Central memory CD8-positive, alpha-beta T cell (primary cell): ENCODE results near the gene SPRTN.

Source experiments
- ATAC-seq: fragments of 150-1000 bp; cut with Tn5 transposase; replicated peaks from 2 replicates; pipeline ENCODE4 v1.10.0; 2022; ENCODE audit warnings: mild to moderate bottlenecking, moderate FRiP score, moderate number of reproducible peaks; ENCODE audit not compliant: poor library complexity, severe bottlenecking; ENCODE audit errors: extremely low read depth
- DNase-seq, 2 donors: peaks; one replicate each; pipeline ENCODE4 v3.0.0; 2021; ENCODE audit warnings: low spot score in 2 of 2
- H3K27ac Mint-ChIP-seq: one replicate; pipeline ENCODE4 v1.8.0; 2022; ENCODE audit warnings: low read depth, mild to moderate bottlenecking, moderate library complexity, mixed read lengths
- H3K27me3 Mint-ChIP-seq: one replicate; pipeline ENCODE4 v1.8.0; 2022; ENCODE audit warnings: mixed read lengths
- H3K36me3 Mint-ChIP-seq: one replicate; pipeline ENCODE4 v1.8.0; 2022; ENCODE audit warnings: mild to moderate bottlenecking, moderate library complexity, mixed read lengths; ENCODE audit not compliant: insufficient read depth
- H3K4me1 Mint-ChIP-seq: one replicate; pipeline ENCODE4 v1.8.0; 2022; ENCODE audit warnings: mixed read lengths
- H3K4me3 Mint-ChIP-seq: one replicate; pipeline ENCODE4 v1.8.0; 2022; ENCODE audit warnings: mild to moderate bottlenecking, moderate library complexity, mixed read lengths
- H3K9me3 Mint-ChIP-seq: one replicate; pipeline ENCODE4 v1.8.0; 2022; ENCODE audit warnings: mixed read lengths

SPRTN gene

GRCh38 chr1:231338270-231339128 is at the start of gene SPRTN:
Gene SPRTN (plus strand): TSS chr1:231338293. CDS start chr1:231338384, 91 bp downstream.
- Mint-ChIP-seq H3K4me1 (peaks cover 56% of the 10 kb centered on the region), H3K27ac (peak within 1 kb of the TSS; percentile 99), H3K27me3 (no peaks in the 10 kb centered on the region), H3K9me3 (no peaks in the 10 kb centered on the region), H3K4me3 (peak within 1 kb of the TSS; percentile 98), H3K36me3 (peaks cover 52% of the 10 kb centered on the region)
- DNase-seq (no peak), ATAC-seq (no peak)

DNA sequence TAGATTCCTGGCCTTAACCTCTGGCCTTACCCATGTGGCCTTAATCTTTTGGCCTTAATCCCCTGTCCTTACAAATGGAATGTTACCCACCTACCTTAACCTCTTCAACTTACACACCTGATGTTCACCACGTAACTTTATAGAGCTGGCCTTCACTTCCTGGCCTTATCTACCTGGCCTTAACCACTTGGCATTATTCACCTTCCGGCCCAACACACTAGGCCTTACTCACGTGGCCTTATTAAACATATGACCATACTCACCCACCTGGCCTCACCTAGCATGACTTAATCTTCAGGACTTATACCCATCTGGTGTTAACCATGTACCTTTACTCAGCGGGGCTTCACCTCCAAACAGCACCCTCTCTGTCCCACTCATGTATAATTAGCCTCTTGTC is 42.2 kb upstream of the SPRTN start:
- Mint-ChIP-seq H3K27me3 (no peaks in the 10 kb centered on the region), H3K4me1 (no peaks in the 10 kb centered on the region), H3K4me3 (no peak overlapping the region), H3K36me3 (no peaks in the 10 kb centered on the region), H3K27ac (no peak overlapping the region), H3K9me3 (no peaks in the 10 kb centered on the region)
- DNase-seq (no peak), ATAC-seq (no peak)

GRCh38 chr1:231301990-231302389 is 36.1 kb upstream of the SPRTN start:
- H3K27ac Mint-ChIP-seq = no peak overlapping the region
- no peaks in the 10 kb centered on the region for H3K27me3 Mint-ChIP-seq
- no peak overlapping the region for H3K4me3 Mint-ChIP-seq
- ATAC-seq = no peak
- DNase-seq = no peak
- H3K36me3 Mint-ChIP-seq = no peaks in the 10 kb centered on the region
- no peaks in the 10 kb centered on the region for H3K4me1 Mint-ChIP-seq
- no peaks in the 10 kb centered on the region for H3K9me3 Mint-ChIP-seq

DNA sequence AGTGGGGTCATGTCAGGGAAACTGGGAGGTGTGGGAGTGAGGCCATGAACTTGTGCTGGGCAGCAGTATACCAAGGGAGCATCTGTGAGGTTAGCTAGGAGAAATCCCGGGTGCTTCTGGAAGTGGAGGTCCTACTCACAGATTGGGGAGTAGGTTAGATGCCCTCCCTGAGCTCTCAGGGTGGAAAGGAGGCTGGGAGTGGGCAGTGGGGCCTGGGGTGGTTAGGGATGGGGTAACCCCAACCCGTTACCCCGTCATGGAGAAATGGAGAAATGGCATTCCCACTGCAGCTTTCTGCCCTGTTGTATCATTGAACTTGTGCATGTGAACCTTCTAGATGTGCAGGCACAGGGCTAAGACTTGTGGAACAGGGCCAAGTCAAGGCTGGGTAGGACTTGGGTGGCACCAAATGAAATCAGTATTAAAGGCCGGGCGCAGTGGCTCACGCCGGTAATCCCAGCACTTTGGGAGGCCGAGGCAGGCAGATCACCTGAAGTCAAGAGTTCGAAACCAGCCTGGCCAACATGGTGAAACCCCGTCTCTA is 27.6 kb upstream of the SPRTN start:
- peaks cover 14% of the 10 kb centered on the region for H3K27me3 Mint-ChIP-seq
- no peak for ATAC-seq
- no peaks in the 10 kb centered on the region for H3K9me3 Mint-ChIP-seq
- no peak overlapping the region for H3K4me3 Mint-ChIP-seq
- DNase-seq = no peak
- no peak overlapping the region for H3K27ac Mint-ChIP-seq
- no peaks in the 10 kb centered on the region for H3K36me3 Mint-ChIP-seq
- H3K4me1 Mint-ChIP-seq = peaks cover under 1% of the 10 kb centered on the region

- no peaks in the 10 kb centered on the region for H3K36me3 Mint-ChIP-seq
- H3K4me3 Mint-ChIP-seq = no peak overlapping the region
- H3K27ac Mint-ChIP-seq = peak overlapping the region; percentile 29
- ATAC-seq (no peak), DNase-seq (no peak)
- H3K27me3 Mint-ChIP-seq = peaks cover 14% of the 10 kb centered on the region
- peaks cover 7% of the 10 kb centered on the region for H3K4me1 Mint-ChIP-seq
- no peaks in the 10 kb centered on the region for H3K9me3 Mint-ChIP-seq
Observed at GRCh38 chr1:231311720-231312431, 26.2 kb upstream of the SPRTN start.

DNA sequence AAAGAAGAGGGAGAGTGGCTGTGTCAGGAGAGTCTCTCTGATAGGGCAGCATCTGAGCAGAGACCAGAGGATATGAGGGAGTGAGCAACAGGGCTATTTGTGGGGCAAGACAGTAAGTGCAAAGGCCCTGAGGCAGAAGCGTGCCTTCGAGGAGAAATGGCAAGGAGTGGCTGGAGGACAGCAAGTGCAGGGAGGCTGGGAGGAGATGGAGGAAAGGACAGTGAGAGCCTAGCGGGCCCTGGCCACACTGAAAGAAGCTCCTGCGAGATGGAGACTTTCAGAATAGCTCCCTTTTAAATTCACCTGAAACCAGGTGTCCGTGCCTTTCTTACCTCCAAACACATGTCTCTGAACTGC is 25.7 kb upstream of the SPRTN start:
- DNase-seq = no peak
- H3K27ac Mint-ChIP-seq = peak overlapping the region; percentile 29
- H3K27me3 Mint-ChIP-seq = peaks cover 14% of the 10 kb centered on the region
- peaks cover 7% of the 10 kb centered on the region for H3K4me1 Mint-ChIP-seq
- no peaks in the 10 kb centered on the region for H3K9me3 Mint-ChIP-seq
- H3K36me3 Mint-ChIP-seq = no peaks in the 10 kb centered on the region
- no peak overlapping the region for H3K4me3 Mint-ChIP-seq
- ATAC-seq = no peak

DNA sequence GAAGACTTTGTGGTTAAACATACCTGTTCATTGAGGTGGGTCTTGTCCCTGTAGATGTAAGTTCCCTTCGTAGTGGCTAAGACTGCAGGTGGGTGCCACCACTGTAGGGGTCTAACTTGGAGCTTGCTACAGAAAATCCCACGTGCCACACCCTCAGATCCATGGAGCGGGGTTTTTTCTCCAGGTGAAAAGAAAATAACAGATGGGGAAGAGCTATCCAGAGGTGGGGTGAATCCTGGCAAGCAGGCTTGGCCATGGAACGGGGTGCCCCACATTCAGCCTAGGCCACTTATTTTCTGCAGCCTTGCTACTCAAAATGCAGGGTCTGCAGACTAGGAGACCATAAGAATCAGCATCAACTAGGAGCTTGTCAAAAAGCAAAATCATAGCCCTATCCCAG is 24.4 kb upstream of the SPRTN start:
- H3K4me1 Mint-ChIP-seq = peaks cover 7% of the 10 kb centered on the region
- DNase-seq (no peak), ATAC-seq (no peak)
- peaks cover 14% of the 10 kb centered on the region for H3K27me3 Mint-ChIP-seq
- no peak overlapping the region for H3K4me3 Mint-ChIP-seq
- no peaks in the 10 kb centered on the region for H3K9me3 Mint-ChIP-seq
- no peaks in the 10 kb centered on the region for H3K36me3 Mint-ChIP-seq
- H3K27ac Mint-ChIP-seq = no peak overlapping the region

- peaks cover 2% of the 10 kb centered on the region for H3K36me3 Mint-ChIP-seq
- peaks cover 7% of the 10 kb centered on the region for H3K4me1 Mint-ChIP-seq
- H3K27me3 Mint-ChIP-seq = peaks cover 14% of the 10 kb centered on the region
- peak; percentile 67 for ATAC-seq
- no peak overlapping the region for H3K4me3 Mint-ChIP-seq
- DNase-seq = peak in 1 of 2 donors; percentile 21
- no peaks in the 10 kb centered on the region for H3K9me3 Mint-ChIP-seq
- peak overlapping the region; percentile 17 for H3K27ac Mint-ChIP-seq
Observed at GRCh38 chr1:231315887-231316286, 22.2 kb upstream of the SPRTN start.

DNA sequence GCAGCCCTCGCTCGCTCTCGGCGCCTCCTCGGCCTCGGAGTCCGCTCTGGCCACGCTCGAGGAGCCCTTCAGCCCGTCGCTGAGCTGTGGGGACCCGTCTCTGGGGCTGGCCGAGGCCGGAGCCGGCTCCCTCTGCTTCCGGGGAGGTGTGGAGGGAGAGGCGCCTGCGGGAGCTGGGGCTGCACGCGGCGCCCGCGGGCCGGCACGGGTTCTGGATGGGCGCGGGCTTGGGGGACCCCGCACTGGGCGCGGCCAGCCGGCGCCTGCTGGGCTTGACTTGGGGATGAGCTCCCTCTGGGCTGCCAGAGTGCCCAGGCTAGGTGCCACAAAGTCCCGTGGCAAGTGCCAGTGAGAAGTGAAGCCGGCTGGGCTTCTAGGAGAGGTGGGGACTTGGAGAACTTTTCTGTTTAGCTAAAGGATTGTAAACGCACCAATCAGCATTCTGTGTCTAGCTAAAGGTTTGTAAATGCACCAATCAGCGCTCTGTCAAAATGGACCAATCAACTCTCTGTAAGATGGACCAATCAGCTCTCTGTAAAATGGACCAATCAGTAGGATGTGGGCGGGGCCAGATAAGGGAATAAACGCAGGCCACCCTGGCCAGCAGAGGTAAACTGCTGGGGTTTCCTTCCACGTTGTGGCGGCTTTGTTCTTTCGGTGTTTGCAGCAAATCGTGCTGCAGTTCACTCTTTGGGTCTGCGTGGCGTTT is 20.6 kb upstream of the SPRTN start:
- ATAC-seq (no peak), DNase-seq (no peak)
- peaks cover 2% of the 10 kb centered on the region for H3K36me3 Mint-ChIP-seq
- H3K9me3 Mint-ChIP-seq = no peaks in the 10 kb centered on the region
- peaks cover 7% of the 10 kb centered on the region for H3K27me3 Mint-ChIP-seq
- peaks cover 7% of the 10 kb centered on the region for H3K4me1 Mint-ChIP-seq
- no peak overlapping the region for H3K4me3 Mint-ChIP-seq
- H3K27ac Mint-ChIP-seq = no peak overlapping the region

DNA sequence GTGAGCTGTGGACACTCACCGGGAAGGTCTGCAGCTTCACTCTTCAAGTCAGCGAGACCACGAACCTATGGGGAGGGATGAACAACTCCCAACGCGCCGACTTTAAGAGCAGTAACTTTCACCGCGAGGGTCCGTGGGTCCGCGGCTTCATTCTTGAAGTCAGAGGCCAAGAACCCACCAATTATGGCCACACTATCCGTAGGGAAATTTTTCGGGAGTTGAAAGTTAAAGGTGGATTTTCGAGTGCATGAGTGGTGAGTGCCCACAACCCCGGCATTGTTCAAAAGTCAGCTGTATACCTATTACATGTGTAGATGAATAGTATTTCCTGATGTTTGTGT is 20.1 kb upstream of the SPRTN start:
- H3K9me3 Mint-ChIP-seq = no peaks in the 10 kb centered on the region
- peaks cover 7% of the 10 kb centered on the region for H3K4me1 Mint-ChIP-seq
- H3K27me3 Mint-ChIP-seq = peaks cover 2% of the 10 kb centered on the region
- no peak for DNase-seq
- H3K4me3 Mint-ChIP-seq = no peak overlapping the region
- H3K36me3 Mint-ChIP-seq = peaks cover 2% of the 10 kb centered on the region
- no peak for ATAC-seq
- H3K27ac Mint-ChIP-seq = no peak overlapping the region

GRCh38 chr1:231318568-231318967 is 19.5 kb upstream of the SPRTN start:
- no peak overlapping the region for H3K4me3 Mint-ChIP-seq
- no peak for DNase-seq
- no peaks in the 10 kb centered on the region for H3K9me3 Mint-ChIP-seq
- H3K4me1 Mint-ChIP-seq = peaks cover 7% of the 10 kb centered on the region
- no peaks in the 10 kb centered on the region for H3K27me3 Mint-ChIP-seq
- peaks cover 2% of the 10 kb centered on the region for H3K36me3 Mint-ChIP-seq
- no peak for ATAC-seq
- H3K27ac Mint-ChIP-seq = no peak overlapping the region

DNA sequence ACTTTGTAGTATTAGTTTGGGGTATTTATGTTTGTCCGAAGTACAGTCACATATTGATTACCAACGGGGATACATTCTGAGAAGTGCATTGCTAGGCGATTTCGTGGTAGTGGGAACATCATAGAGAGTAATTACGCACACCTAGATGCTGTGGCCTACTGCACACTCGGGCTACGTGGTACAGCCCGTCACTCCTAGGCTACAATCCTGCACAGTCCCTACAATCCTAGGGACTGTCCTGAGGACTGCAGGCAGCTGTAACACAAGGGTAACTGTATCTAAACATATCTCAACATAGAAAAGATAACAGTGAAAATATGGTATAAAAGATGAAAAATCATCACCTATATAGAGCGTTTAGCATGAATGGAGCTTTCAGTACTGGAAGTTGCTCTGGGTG is 19.0 kb upstream of the SPRTN start:
- H3K27me3 Mint-ChIP-seq = no peaks in the 10 kb centered on the region
- no peaks in the 10 kb centered on the region for H3K9me3 Mint-ChIP-seq
- DNase-seq = no peak
- H3K4me3 Mint-ChIP-seq = no peak overlapping the region
- H3K4me1 Mint-ChIP-seq = peaks cover 7% of the 10 kb centered on the region
- peaks cover 2% of the 10 kb centered on the region for H3K36me3 Mint-ChIP-seq
- no peak overlapping the region for H3K27ac Mint-ChIP-seq
- no peak for ATAC-seq
